ENCODE results near the gene MYBPHL. TPM values are rescaled to one million over a fixed set of nuclear protein-coding genes. Genes with fewer than 3 reads are reported as not detected.

The MYBPHL gene
- total RNA-seq, 4 donors from 2014 or later: not detected

- Histone ChIP-seq H3K9me3 (no peaks in the 10 kb centered on the region), H3K36me3 (no peaks in the 10 kb centered on the region), H3K27ac (peak overlapping the region in 3 of 4 donors; percentile 67 to 71 (median 70)), H3K4me1 (peaks cover 0 to 40% (median 10%) of the 10 kb centered on the region in 3 donors), H3K4me3 (no peak overlapping the region), H3K27me3 (no peaks in the 10 kb centered on the region)
- WGBS, 2 donors: 59 to 72% methylated on average over 6 to 8 of the region's 8 CpGs
- intact Hi-C loops (cut with DNase I): no loop called here
- TF ChIP-seq CTCF (IDR thresholded peaks at IDR 0.05): no peak
- DNase-seq: no peak
Observed at GRCh38 chr1:109304226-109304920, 2.4 kb downstream of the MYBPHL start.

GRCh38 chr1:109301874-109302273 is 4.9 kb downstream of the MYBPHL start:
- no peak for DNase-seq
- intact Hi-C loops (cut with DNase I): no loop called here
- WGBS, 2 donors: 75 to 82% methylated on average over 5 of the region's 5 CpGs
- no peaks in the 10 kb centered on the region for H3K27me3 ChIP-seq
- no peaks in the 10 kb centered on the region for H3K36me3 ChIP-seq
- TF ChIP-seq POLR2A (IDR thresholded peaks at IDR 0.05) (no peak), CTCF (IDR thresholded peaks at IDR 0.05) (no peak)
- H3K27ac ChIP-seq: no peak overlapping the region
- no peaks in the 10 kb centered on the region for H3K9me3 ChIP-seq
- H3K4me1 ChIP-seq: peaks cover 0 to 46% (median 16%) of the 10 kb centered on the region in 3 donors
- no peak overlapping the region for H3K4me3 ChIP-seq

- Histone ChIP-seq H3K9me3 (no peaks in the 10 kb centered on the region), H3K4me1 (peaks cover 0 to 38% (median 13%) of the 10 kb centered on the region in 3 donors), H3K36me3 (no peaks in the 10 kb centered on the region), H3K27me3 (no peaks in the 10 kb centered on the region), H3K4me3 (no peak overlapping the region), H3K27ac (no peak overlapping the region)
- no peak for DNase-seq
- intact Hi-C loops (cut with DNase I): no loop called here
- TF ChIP-seq POLR2A (IDR thresholded peaks at IDR 0.05): no peak
- TF ChIP-seq CTCF (IDR thresholded peaks at IDR 0.05): no peak
- WGBS, 2 donors: 75 to 86% methylated on average over 10 to 12 of the region's 16 CpGs
Observed at GRCh38 chr1:109300650-109301151, 6.1 kb downstream of the MYBPHL start.

GRCh38 chr1:109299558-109300343 is 7.1 kb downstream of the MYBPHL start:
- Histone ChIP-seq H3K9me3 (no peaks in the 10 kb centered on the region), H3K27ac (peak overlapping the region; percentile 33 to 66 (median 48)), H3K36me3 (no peaks in the 10 kb centered on the region), H3K27me3 (peaks cover 0 to 2% (median 0%) of the 10 kb centered on the region in 4 donors), H3K4me1 (peaks cover 0 to 29% (median 10%) of the 10 kb centered on the region in 3 donors), H3K4me3 (no peak overlapping the region)
- DNase-seq: no peak
- intact Hi-C loops (cut with DNase I): no loop called here
- no peak for TF ChIP-seq CTCF (IDR thresholded peaks at IDR 0.05)
- TF ChIP-seq POLR2A (IDR thresholded peaks at IDR 0.05): no peak
- 68 to 69% methylated on average over 8 to 14 of the region's 20 CpGs for WGBS, 2 donors
